Neural cell (in vitro differentiated cells): ENCODE data around the gene LNX1. TPM values are rescaled to one million over a fixed set of nuclear protein-coding genes. Genes with fewer than 3 reads are reported as not detected.

ENCODE experiments used
- H2AFZ ChIP-seq: fragments of 200-600, 300-800 bp; sonication (generic), shearing (Covaris generic); 2 replicates; pipeline ENCODE4 v1.6.0; 2014; ENCODE audit warnings: low read depth, mild to moderate bottlenecking, antibody characterized with exemption, low read length, moderate library complexity
- H3F3A ChIP-seq: fragments of 200-600 bp; shearing (Covaris generic); 2 replicates; pipeline ENCODE4 v1.6.1; 2016; ENCODE audit warnings: mild to moderate bottlenecking, moderate library complexity, mixed read lengths, antibody characterized with exemption, low read length; ENCODE audit not compliant: insufficient read depth, poor library complexity, severe bottlenecking
- H3K27ac ChIP-seq: fragments of 200-600, 300-800 bp; sonication (generic), shearing (Covaris generic); 2 replicates; pipeline ENCODE4 v1.5.1; 2014; ENCODE audit warnings: mild to moderate bottlenecking, low read length, moderate library complexity
- H3K27me3 ChIP-seq: fragments of 300-800, 200-600 bp; sonication (generic), shearing (Covaris generic); 2 replicates; pipeline ENCODE4 v1.6.0; 2014; ENCODE audit warnings: mild to moderate bottlenecking, low read depth, low read length, moderate library complexity; ENCODE audit not compliant: insufficient read depth
- H3K36me3 ChIP-seq: fragments of 300-800, 200-600 bp; sonication (generic), shearing (Covaris generic); 2 replicates; pipeline ENCODE4 v1.5.1; 2014; ENCODE audit warnings: mild to moderate bottlenecking, antibody characterized with exemption, low read length, moderate library complexity; ENCODE audit not compliant: insufficient read depth
- H3K4me2 ChIP-seq: fragments of 300-800, 200-600 bp; sonication (generic), shearing (Covaris generic); 2 replicates; pipeline ENCODE4 v1.6.0; 2014; ENCODE audit warnings: mild to moderate bottlenecking, low read length
- H3K4me3 ChIP-seq: fragments of 300-800, 200-600 bp; sonication (generic), shearing (Covaris generic); 2 replicates; pipeline ENCODE4 v1.5.1; 2014; ENCODE audit warnings: mild to moderate bottlenecking, low read length, moderate library complexity
- H3K79me2 ChIP-seq: fragments of 200-600 bp; shearing (Covaris generic); replicated peaks from 2 replicates; pipeline ENCODE4 v1.6.0; 2014; ENCODE audit warnings: mild to moderate bottlenecking, low read length, moderate library complexity; ENCODE audit not compliant: insufficient read depth
- H3K9ac ChIP-seq: fragments of 300-800, 200-600 bp; sonication (generic), shearing (Covaris generic); 2 replicates; pipeline ENCODE4 v1.6.1; 2016; ENCODE audit warnings: mild to moderate bottlenecking, low read length, mixed read lengths
- H3K9me2 ChIP-seq: fragments of 200-600 bp; shearing (Covaris generic); 2 replicates; pipeline ENCODE4 v1.6.1; 2016; ENCODE audit warnings: mild to moderate bottlenecking, low read length, mixed read lengths; ENCODE audit not compliant: insufficient read depth
- H3K9me3 ChIP-seq: fragments of 200-600, 300-800 bp; sonication (generic), shearing (Covaris generic); 2 replicates; pipeline ENCODE4 v1.6.1; 2016; ENCODE audit warnings: mild to moderate bottlenecking, mixed run types, low read length, moderate library complexity, mixed read lengths
- H4K20me1 ChIP-seq: fragments of 200-600 bp; shearing (Covaris generic); 2 replicates; pipeline ENCODE4 v1.6.1; 2016; ENCODE audit warnings: mild to moderate bottlenecking, mixed run types; ENCODE audit not compliant: insufficient read depth
- CTCF ChIP-seq: fragments of 450-650 bp; IDR thresholded peaks from 2 replicates; pipeline ENCODE4 v1.5.1; 2014; ENCODE audit warnings: antibody characterized with exemption, mild to moderate bottlenecking, moderate library complexity; ENCODE audit not compliant: poor library complexity, severe bottlenecking
- EP300 ChIP-seq: fragments of 450-650 bp; conservative IDR thresholded peaks from 2 replicates; pipeline ENCODE4 v1.6.1; 2014; ENCODE audit warnings: antibody characterized with exemption, mild to moderate bottlenecking, moderate library complexity; ENCODE audit not compliant: poor library complexity, severe bottlenecking
- EZH2 ChIP-seq: fragments of 200-600, 300-800 bp; shearing (Covaris generic), sonication (generic); IDR thresholded peaks from 2 replicates; pipeline ENCODE4 v1.6.1; 2014; ENCODE audit warnings: antibody characterized with exemption, low read length, borderline replicate concordance, mild to moderate bottlenecking; ENCODE audit not compliant: insufficient read depth, poor library complexity, severe bottlenecking
- MXI1 ChIP-seq: fragments of 450-650 bp; conservative IDR thresholded peaks from 2 replicates; pipeline ENCODE4 v1.6.1; 2014; ENCODE audit warnings: antibody characterized with exemption, mild to moderate bottlenecking; ENCODE audit not compliant: poor library complexity, severe bottlenecking
- POLR2AphosphoS5 ChIP-seq: IDR thresholded peaks from 2 replicates; pipeline ENCODE4 v1.6.1; 2012
- RAD21 ChIP-seq: fragments of 450-650 bp; conservative IDR thresholded peaks from 2 replicates; pipeline ENCODE4 v1.6.1; 2014; ENCODE audit warnings: antibody characterized with exemption, mild to moderate bottlenecking, moderate library complexity
- REST ChIP-seq: IDR thresholded peaks from 2 replicates; pipeline ENCODE4 v1.6.1; 2012; ENCODE audit warnings: borderline replicate concordance
- SMC3 ChIP-seq: fragments of 450-650 bp; conservative IDR thresholded peaks from 2 replicates; pipeline ENCODE4 v1.6.1; 2014; ENCODE audit warnings: antibody characterized with exemption, mild to moderate bottlenecking, moderate library complexity; ENCODE audit not compliant: poor library complexity
- TAF1 ChIP-seq: IDR thresholded peaks from 2 replicates; pipeline ENCODE4 v1.6.1; 2012; ENCODE audit warnings: low read depth
- polyA plus RNA-seq: library from polyadenylated mRNA; depleted of rRNA; stranded (reverse); fragments of >200 nt; gene quantifications from 2 replicates; pipeline ENCODE4 v1.2.3, GENCODE V29; 2014

Gene LNX1
- polyA plus RNA-seq, 1 donor from 2014 or later: 3.4 TPM

- peak overlapping the region; percentile 51 for H3K4me3 ChIP-seq
- H3K9me3 ChIP-seq: no peaks in the 10 kb centered on the region
- H3K79me2 ChIP-seq: no peaks in the 10 kb centered on the region
- no peaks in the 10 kb centered on the region for H3K27me3 ChIP-seq
- H3K36me3 ChIP-seq: no peaks in the 10 kb centered on the region
- peak overlapping the region; percentile 62 for H3K9ac ChIP-seq
- peak overlapping the region; percentile 85 for H3K27ac ChIP-seq
- no peaks in the 10 kb centered on the region for H3F3A ChIP-seq
- H4K20me1 ChIP-seq: no peaks in the 10 kb centered on the region
- H2AFZ ChIP-seq: peak overlapping the region; percentile 59
- no peaks in the 10 kb centered on the region for H3K9me2 ChIP-seq
- TF ChIP-seq RAD21: peak; percentile 7
- peak; percentile 64 for TF ChIP-seq REST
- TF ChIP-seq CTCF: peak; percentile 26
- no peak for TF ChIP-seq SMC3
- peak; percentile 100 for TF ChIP-seq EP300
- no peak for TF ChIP-seq TAF1
- TF ChIP-seq MXI1: no peak
- peak; percentile 72 for TF ChIP-seq POLR2AphosphoS5
- TF ChIP-seq EZH2: no peak
- H3K4me2 ChIP-seq: peak overlapping the region; percentile 22
These were observed 33.1 kb downstream of the LNX1 start for GRCh38 chr4:53558065-53558801.

GRCh38 chr4:53557669-53558064 is 33.6 kb downstream of the LNX1 start:
- Histone ChIP-seq H3F3A (no peaks in the 10 kb centered on the region), H3K9ac (peak overlapping the region; percentile 62), H3K4me3 (peak overlapping the region; percentile 51), H4K20me1 (no peaks in the 10 kb centered on the region), H3K79me2 (no peaks in the 10 kb centered on the region), H3K36me3 (no peaks in the 10 kb centered on the region), H3K9me2 (no peaks in the 10 kb centered on the region), H3K27ac (peak overlapping the region; percentile 85), H3K4me2 (peak overlapping the region; percentile 22), H3K9me3 (no peaks in the 10 kb centered on the region), H2AFZ (peak overlapping the region; percentile 59), H3K27me3 (no peaks in the 10 kb centered on the region)
- no peak for TF ChIP-seq EZH2
- no peak for TF ChIP-seq POLR2AphosphoS5
- no peak for TF ChIP-seq MXI1
- no peak for TF ChIP-seq CTCF
- no peak for TF ChIP-seq RAD21
- no peak for TF ChIP-seq REST
- TF ChIP-seq TAF1: no peak
- no peak for TF ChIP-seq EP300
- TF ChIP-seq SMC3: no peak
